Spleen (tissue), 11 donors: ENCODE data around the gene ALKBH5. TPM values are rescaled to one million over a fixed set of nuclear protein-coding genes. Genes with fewer than 3 reads are reported as not detected.

Experiments
- DNase-seq: peaks from one replicate; pipeline ENCODE4 v3.0.0-alpha.2; 2020
- H3K27ac ChIP-seq, 8 donors: fragments of 200-600 bp; sonication (generic) in 7 of 8; 1 replicate in 4 of 8; 2 replicates in 4 of 8; pipeline versions ENCODE4 v1.5.0 to v1.8.0; 2016 to 2021; ENCODE audit warnings: inconsistent platforms in 4 of 8, mild to moderate bottlenecking in 4 of 8, moderate library complexity in 1 of 8
- H3K27me3 ChIP-seq, 7 donors: fragments of 200-600 bp; sonication (generic) in 6 of 7; replicated peaks in 1 of 7; 1 replicate in 4 of 7; 2 replicates in 3 of 7; pipeline versions ENCODE4 v1.5.0 to v1.8.0; 2016 to 2021; ENCODE audit warnings: inconsistent platforms in 3 of 7, mild to moderate bottlenecking in 1 of 7
- H3K36me3 ChIP-seq, 6 donors: fragments of 200-600 bp; sonication (generic) in 5 of 6; 1 replicate in 4 of 6; 2 replicates in 2 of 6; pipeline versions ENCODE4 v1.5.0 to v1.8.0; 2016 to 2021; ENCODE audit warnings: inconsistent platforms in 2 of 6
- H3K4me1 ChIP-seq, 6 donors: fragments of 200-600 bp; sonication (generic) in 5 of 6; 1 replicate in 3 of 6; 2 replicates in 3 of 6; pipeline versions ENCODE4 v1.5.0 to v1.8.0; 2016 to 2021; ENCODE audit warnings: inconsistent platforms in 3 of 6
- H3K4me3 ChIP-seq, 8 donors: fragments of 200-600 bp; sonication (generic) in 7 of 8; 1 replicate in 4 of 8; 2 replicates in 4 of 8; pipeline versions ENCODE4 v1.5.0 to v1.8.0; 2016 to 2021; ENCODE audit warnings: inconsistent platforms in 4 of 8, mild to moderate bottlenecking in 4 of 8, moderate library complexity in 2 of 8
- H3K9me3 ChIP-seq, 8 donors: fragments of 200-600 bp; sonication (generic) in 7 of 8; 1 replicate in 4 of 8; 2 replicates in 4 of 8; pipeline versions ENCODE4 v1.5.0 to v1.8.0; 2016 to 2021; ENCODE audit warnings: inconsistent platforms in 4 of 8
- POLR2A ChIP-seq, 3 donors: fragments of 450-650 bp; IDR thresholded peaks; one replicate each; pipeline ENCODE4 v1.5.1; 2017; ENCODE audit warnings: antibody characterized with exemption in 3 of 3, mild to moderate bottlenecking in 1 of 3
- POLR2AphosphoS5 ChIP-seq, 3 donors: sonication (generic); formaldehyde crosslinking; IDR thresholded peaks; one replicate each; pipeline ENCODE4 v1.5.1; 2017; ENCODE audit warnings: antibody characterized with exemption in 3 of 3
- WGBS, 5 donors: extraction: QIAGEN DNeasy Blood & Tissue Kit in 3 of 5; methylation state at CpG; one replicate each; pipeline versions ENCODE4 v1.1.5 to v1.1.7; 2013 to 2018; 5-methylcytosine and 5-hydroxymethylcytosine counted together
- intact Hi-C: fragments of 100-400 bp; cut with DNase I; formaldehyde crosslinking; loops from one replicate; pipeline ENCODE4 v1.15.0; 2023; ENCODE audit warnings: low total_unique reads
- polyA plus RNA-seq, 3 donors: library from polyadenylated mRNA; stranded (reverse); fragments of 200-250 nt; gene quantifications; one replicate each; pipeline ENCODE4 v1.2.1, GENCODE V29; 2013
- total RNA-seq, 7 donors: library from RNA; depleted of rRNA in 3 of 7; stranded (reverse); fragments of >200 nt in 3 of 7; fragmentation: NEBNext Ultra II Directional in 4 of 7; extraction: Animal tissue kit (Norgen Biotek cat#: 25700) in 4 of 7; gene quantifications; one replicate each; pipeline versions ENCODE4 v1.1.0 to v1.2.1, GENCODE V29; 2016 to 2021
- TF ChIP-seq, protein P1 (sequence below), 11 experiments: fragments of 200-600 bp in 7 of 11; fragments of 450-650 bp in 4 of 11; sonication (generic) in 4 of 11; IDR thresholded peaks in 8 of 11; conservative IDR thresholded peaks in 3 of 11; 1 replicate in 7 of 11; 2 replicates in 4 of 11; pipeline versions ENCODE4 v1.4.0 to v1.8.0; 2016 to 2021; ENCODE audit warnings: antibody characterized with exemption in 11 of 11, inconsistent platforms in 4 of 11, mild to moderate bottlenecking in 1 of 11
- donor health status: healthy with polysubstance abuse.
- donor health status: DM: no; HTN: no; CAD: no; lungs with moderate emphysema.
- donor health status: DM: no; HTN: no; CAD: no.
- donor health status: Bipolar disorder and iron deficiency.
- donor health status: healthy.
- donor health status: DM: no; HTN: no; CAD: no.
- donor health status: DM: yes; HTN: yes; CAD: no.

Gene ALKBH5
- total and polyA plus RNA-seq, 10 donors, result 27.1 to 120 (median 94.3) TPM

DNA sequence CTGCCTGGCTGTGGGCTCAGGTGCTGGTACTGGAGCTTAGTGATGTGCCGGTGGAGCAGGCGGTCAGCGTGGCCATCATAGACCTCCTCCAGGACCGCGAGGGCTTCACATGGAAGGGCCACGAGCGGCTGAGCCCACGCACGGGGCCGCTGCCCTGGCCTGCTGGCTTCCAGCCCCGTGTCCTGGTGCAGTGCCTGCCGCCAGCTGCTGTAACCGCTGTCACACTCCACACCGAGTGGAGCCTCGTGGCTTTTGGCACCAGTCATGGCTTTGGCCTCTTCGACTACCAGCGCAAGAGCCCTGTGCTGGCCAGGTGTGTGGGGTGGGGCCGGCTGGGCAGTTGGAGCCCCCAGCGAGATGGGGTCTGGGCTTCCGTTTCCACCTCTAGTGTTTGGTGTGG is 53.8 kb downstream of the ALKBH5 start:
- H3K4me1 ChIP-seq, result no peaks in the 10 kb centered on the region
- H3K27me3 ChIP-seq, result no peaks in the 10 kb centered on the region
- no peak for TF ChIP-seq POLR2AphosphoS5 (IDR thresholded peaks at IDR 0.05)
- no peaks in the 10 kb centered on the region for H3K9me3 ChIP-seq
- peaks cover 0 to 100% (median 57%) of the 10 kb centered on the region in 6 donors for H3K36me3 ChIP-seq
- intact Hi-C loops, result no loop called here
- DNase-seq, result no peak
- H3K4me3 ChIP-seq, result no peak overlapping the region
- 93 to 97% (median 94%) methylated on average over 20 of the region's 20 CpGs; no CpG with 5 or more reads in 1 of the 5 donors for WGBS, 5 donors
- H3K27ac ChIP-seq, result no peak overlapping the region

DNA sequence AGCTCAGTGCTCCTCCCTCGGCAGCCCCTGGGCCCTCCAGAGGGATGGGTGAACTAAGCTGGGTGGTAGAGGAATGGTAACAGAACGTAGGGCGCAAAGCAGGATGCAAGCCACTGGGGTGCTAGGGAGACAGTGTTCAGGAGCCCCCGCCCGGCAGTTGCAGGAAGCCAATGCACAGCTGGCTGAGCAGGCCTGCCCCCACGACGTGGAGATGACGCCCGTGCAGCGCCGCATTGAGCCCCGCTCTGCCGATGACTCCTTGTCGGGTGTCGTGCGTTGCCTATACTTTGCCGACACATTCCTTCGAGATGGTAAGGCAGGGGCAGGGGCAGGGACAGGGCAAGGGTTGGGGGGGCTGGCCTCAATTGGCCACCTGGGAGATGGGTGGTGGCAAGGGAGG is 54.7 kb downstream of the ALKBH5 start:
- Histone ChIP-seq H3K9me3 (no peaks in the 10 kb centered on the region), H3K4me1 (no peaks in the 10 kb centered on the region), H3K27ac (no peak overlapping the region), H3K36me3 (peaks cover 0 to 100% (median 58%) of the 10 kb centered on the region in 6 donors), H3K27me3 (no peaks in the 10 kb centered on the region), H3K4me3 (no peak overlapping the region)
- TF ChIP-seq, protein P1, sequence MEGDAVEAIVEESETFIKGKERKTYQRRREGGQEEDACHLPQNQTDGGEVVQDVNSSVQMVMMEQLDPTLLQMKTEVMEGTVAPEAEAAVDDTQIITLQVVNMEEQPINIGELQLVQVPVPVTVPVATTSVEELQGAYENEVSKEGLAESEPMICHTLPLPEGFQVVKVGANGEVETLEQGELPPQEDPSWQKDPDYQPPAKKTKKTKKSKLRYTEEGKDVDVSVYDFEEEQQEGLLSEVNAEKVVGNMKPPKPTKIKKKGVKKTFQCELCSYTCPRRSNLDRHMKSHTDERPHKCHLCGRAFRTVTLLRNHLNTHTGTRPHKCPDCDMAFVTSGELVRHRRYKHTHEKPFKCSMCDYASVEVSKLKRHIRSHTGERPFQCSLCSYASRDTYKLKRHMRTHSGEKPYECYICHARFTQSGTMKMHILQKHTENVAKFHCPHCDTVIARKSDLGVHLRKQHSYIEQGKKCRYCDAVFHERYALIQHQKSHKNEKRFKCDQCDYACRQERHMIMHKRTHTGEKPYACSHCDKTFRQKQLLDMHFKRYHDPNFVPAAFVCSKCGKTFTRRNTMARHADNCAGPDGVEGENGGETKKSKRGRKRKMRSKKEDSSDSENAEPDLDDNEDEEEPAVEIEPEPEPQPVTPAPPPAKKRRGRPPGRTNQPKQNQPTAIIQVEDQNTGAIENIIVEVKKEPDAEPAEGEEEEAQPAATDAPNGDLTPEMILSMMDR (IDR thresholded peaks at IDR 0.05 in 8 of 11, conservative IDR thresholded peaks at IDR 0.05 in 3 of 11), result no peak
- TF ChIP-seq POLR2AphosphoS5 (IDR thresholded peaks at IDR 0.05) (no peak), POLR2A (IDR thresholded peaks at IDR 0.05) (no peak)
- 92 to 95% (median 94%) methylated on average over 18 of the region's 18 CpGs for WGBS, 5 donors
- DNase-seq, result no peak
- intact Hi-C loops, result no loop called here

DNA sequence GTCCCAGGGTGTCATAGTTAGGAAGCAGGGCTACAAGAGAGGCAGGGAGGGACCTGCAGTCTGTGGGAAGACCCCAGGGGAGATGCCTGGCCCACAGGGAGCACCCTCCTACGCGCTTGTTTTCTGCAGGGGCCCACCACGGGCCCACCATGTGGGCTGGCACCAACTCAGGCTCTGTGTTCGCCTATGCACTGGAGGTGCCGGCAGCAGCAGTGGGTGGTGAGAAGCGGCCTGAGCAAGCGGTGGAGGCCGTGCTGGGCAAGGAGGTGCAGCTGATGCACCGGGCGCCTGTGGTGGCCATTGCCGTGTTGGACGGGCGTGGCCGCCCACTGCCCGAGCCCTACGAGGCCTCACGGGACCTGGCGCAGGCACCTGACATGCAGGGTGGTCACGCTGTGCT is 56.8 kb downstream of the ALKBH5 start:
- peaks cover 4 to 100% (median 56%) of the 10 kb centered on the region in 6 donors for H3K36me3 ChIP-seq
- 87 to 96% (median 94%) methylated on average over 7 to 19 of the region's 19 CpGs for WGBS, 5 donors
- H3K9me3 ChIP-seq, result no peaks in the 10 kb centered on the region
- H3K4me3 ChIP-seq, result no peak overlapping the region
- intact Hi-C loops, result no loop called here
- DNase-seq, result no peak
- TF ChIP-seq, protein P1 (IDR thresholded peaks at IDR 0.05 in 8 of 11, conservative IDR thresholded peaks at IDR 0.05 in 3 of 11), result no peak
- TF ChIP-seq POLR2AphosphoS5 (IDR thresholded peaks at IDR 0.05), result peak in 1 of 3 donors; percentile 7
- H3K27me3 ChIP-seq, result no peaks in the 10 kb centered on the region
- H3K4me1 ChIP-seq, result no peaks in the 10 kb centered on the region
- H3K27ac ChIP-seq, result no peak overlapping the region

DNA sequence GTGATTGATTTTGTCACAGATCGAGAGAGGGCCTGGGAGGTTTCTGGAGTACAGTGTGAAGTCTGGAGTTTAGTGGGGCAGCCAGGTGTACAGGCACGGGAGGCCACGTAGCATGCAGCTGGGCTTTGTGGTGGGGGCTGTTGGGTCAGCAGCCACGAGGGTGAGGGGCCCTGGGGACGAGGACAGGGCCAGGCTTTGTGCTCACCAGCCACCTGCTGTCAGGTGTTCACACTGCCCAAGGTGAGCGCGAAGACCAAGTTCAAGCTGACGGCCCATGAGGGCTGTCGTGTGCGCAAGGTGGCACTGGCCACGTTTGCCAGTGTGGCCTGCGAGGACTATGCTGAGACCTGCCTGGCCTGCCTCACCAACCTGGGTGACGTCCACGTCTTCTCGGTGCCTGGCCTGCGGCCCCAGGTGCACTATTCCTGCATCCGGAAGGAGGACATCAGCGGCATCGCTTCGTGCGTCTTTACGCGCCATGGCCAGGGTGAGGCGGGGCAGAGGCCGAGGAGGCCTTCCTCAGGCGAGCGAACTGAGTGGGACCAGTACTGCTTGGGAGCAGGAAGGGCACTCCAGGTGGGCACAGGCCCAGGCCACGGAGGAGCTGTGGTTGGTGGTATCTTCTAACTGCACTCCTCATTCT is 57.7 kb downstream of the ALKBH5 start:
- H3K36me3 ChIP-seq, result peaks cover 4 to 100% (median 61%) of the 10 kb centered on the region in 6 donors
- no peak for DNase-seq
- H3K9me3 ChIP-seq, result no peaks in the 10 kb centered on the region
- H3K27me3 ChIP-seq, result no peaks in the 10 kb centered on the region
- intact Hi-C loops, result no loop called here
- peaks cover 0 to 5% (median 2%) of the 10 kb centered on the region in 6 donors for H3K4me1 ChIP-seq
- no peak overlapping the region for H3K4me3 ChIP-seq
- TF ChIP-seq POLR2A (IDR thresholded peaks at IDR 0.05), result no peak
- TF ChIP-seq POLR2AphosphoS5 (IDR thresholded peaks at IDR 0.05), result peak in 1 of 3 donors; percentile 51
- 90 to 93% (median 91%) methylated on average over 24 to 28 of the region's 28 CpGs for WGBS, 5 donors
- H3K27ac ChIP-seq, result no peak overlapping the region

DNA sequence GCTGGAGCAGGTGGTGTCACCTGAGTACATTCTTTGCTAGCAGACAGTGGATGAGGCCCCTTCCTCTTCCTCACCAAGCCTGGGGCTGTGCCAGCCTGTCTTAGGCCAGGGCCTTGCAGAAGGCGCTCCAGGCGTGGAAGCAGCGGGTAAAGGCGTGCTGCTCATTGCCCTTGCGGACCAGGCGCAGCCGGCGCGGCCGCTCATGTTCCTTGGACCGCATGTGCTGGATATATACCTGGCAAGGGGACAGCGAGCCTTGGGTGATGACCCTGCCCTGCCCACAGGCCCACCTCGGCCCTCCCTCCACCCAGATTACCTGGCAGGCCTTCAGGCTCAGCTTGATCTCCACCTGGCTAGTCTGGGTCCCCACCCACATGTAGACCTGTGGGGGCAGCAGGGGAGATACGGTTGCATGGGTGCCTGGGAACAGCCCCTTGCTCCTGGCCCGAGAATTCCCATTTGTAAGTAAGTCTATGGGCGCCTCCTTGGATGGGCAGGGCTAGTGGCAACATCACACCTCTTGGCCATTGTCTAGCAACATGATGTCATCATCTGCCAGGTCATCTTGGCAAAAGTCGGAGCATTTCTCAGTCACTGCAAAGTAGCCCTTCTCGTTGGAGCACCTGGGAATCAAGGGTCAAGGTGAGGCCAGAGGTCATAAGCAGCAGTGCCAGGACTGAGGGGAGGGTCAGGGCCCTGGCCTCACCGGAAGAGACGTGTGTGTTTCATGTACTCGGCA is 61.6 kb downstream of the ALKBH5 start:
- no peak overlapping the region for H3K4me3 ChIP-seq
- no peaks in the 10 kb centered on the region for H3K27me3 ChIP-seq
- intact Hi-C loops, result no loop called here
- H3K9me3 ChIP-seq, result no peaks in the 10 kb centered on the region
- peaks cover 5 to 35% (median 23%) of the 10 kb centered on the region in 6 donors for H3K4me1 ChIP-seq
- peaks cover 4 to 100% (median 82%) of the 10 kb centered on the region in 6 donors for H3K36me3 ChIP-seq
- TF ChIP-seq POLR2A (IDR thresholded peaks at IDR 0.05) (no peak), POLR2AphosphoS5 (IDR thresholded peaks at IDR 0.05) (peak; percentile 6 to 70 (median 17))
- peak overlapping the region in 1 of 8 donors; percentile 77 for H3K27ac ChIP-seq
- no peak for DNase-seq
- WGBS, 5 donors, result 77 to 97% (median 93%) methylated on average over 11 to 21 of the region's 21 CpGs
